ENCODE measurements around the gene CFAP45.

Gene CFAP45

GRCh38 chr1:159851407-159851806, 48.6 kb downstream of the CFAP45 start:
- TF ChIP-seq CTCF (IDR thresholded peaks at IDR 0.05; ENCODE audit: insufficient read depth, low read depth, low read length, missing control alignments): no peak
- DNase-seq (ENCODE audit: low read depth): peak; percentile 23
- no peak overlapping the region for H3K4me3 ChIP-seq (ENCODE audit: low read depth, low read length)

- DNase-seq (ENCODE audit: low read depth): no peak
- no peak for TF ChIP-seq CTCF (IDR thresholded peaks at IDR 0.05; ENCODE audit: insufficient read depth, low read depth, low read length, missing control alignments)
- H3K4me3 ChIP-seq (ENCODE audit: low read depth, low read length): no peak overlapping the region
Measured at GRCh38 chr1:159849626-159850366, 50.2 kb downstream of the CFAP45 start.

- no peak for DNase-seq (ENCODE audit: low read depth)
Measured at GRCh38 chr1:159848326-159848725, 51.6 kb downstream of the CFAP45 start.

GRCh38 chr1:159847231-159847630, 52.7 kb downstream of the CFAP45 start:
- H3K4me3 ChIP-seq (ENCODE audit: low read depth, low read length): no peak overlapping the region
- no peak for DNase-seq (ENCODE audit: low read depth)
- no peak for TF ChIP-seq CTCF (IDR thresholded peaks at IDR 0.05; ENCODE audit: insufficient read depth, low read depth, low read length, missing control alignments)

More at GRCh38 chr1:159848326-159848725, 51.6 kb downstream of the CFAP45 start:
- TF ChIP-seq CTCF (IDR thresholded peaks at IDR 0.05; ENCODE audit: insufficient read depth, low read depth, low read length, missing control alignments): no peak
- H3K4me3 ChIP-seq (ENCODE audit: low read depth, low read length): no peak overlapping the region

- no peak for DNase-seq (ENCODE audit: low read depth)
- TF ChIP-seq CTCF (IDR thresholded peaks at IDR 0.05; ENCODE audit: insufficient read depth, low read depth, low read length, missing control alignments): no peak
- no peak overlapping the region for H3K4me3 ChIP-seq (ENCODE audit: low read depth, low read length)
Measured at GRCh38 chr1:159845751-159846629, 54.0 kb downstream of the CFAP45 start.

- TF ChIP-seq CTCF (IDR thresholded peaks at IDR 0.05; ENCODE audit: insufficient read depth, low read depth, low read length, missing control alignments): no peak
- H3K4me3 ChIP-seq (ENCODE audit: low read depth, low read length): no peak overlapping the region
- DNase-seq (ENCODE audit: low read depth): no peak
Measured at GRCh38 chr1:159843459-159843858, 56.5 kb downstream of the CFAP45 start.

All from GM12865 (cell line).